HCT116 (cell line): Measurements from ENCODE around the gene TMEM129. TPM values are rescaled to one million over a fixed set of nuclear protein-coding genes. Genes with fewer than 3 reads are reported as not detected.

Source experiments
- ATAC-seq: fragments of 200-7000 bp; cut with Tn5 transposase; 2 replicates; pipeline ENCODE4 v1.9.1; 2020; ENCODE audit warnings: mild to moderate bottlenecking, moderate library complexity
- BruUV-seq: library from RNA; stranded (reverse); fragments of 400-500 nt; replicated peaks from 2 replicates; lab custom pipeline; 2021; lab: Mats Ljungman, UMichigan
- CTCF ChIA-PET: fragments of 300-600 bp; sonication (Branson Sonifier 250); formaldehyde crosslinking; loops from one replicate; lab custom pipeline; 2021; ENCODE audit warnings: antibody characterized with exemption; lab: Charles Lee
- POLR2A ChIA-PET: fragments of 300-600, 350-600 bp; sonication (Branson Sonifier 250); formaldehyde crosslinking; loops from one replicate; lab custom pipeline; 2021; ENCODE audit warnings: antibody characterized with exemption; lab: Charles Lee
- RAD21 ChIA-PET, 2 experiments: fragments of 300-600 bp; sonication (Branson Sonifier 250); formaldehyde crosslinking; loops; one replicate each; lab custom pipeline; 2023; ENCODE audit warnings: low total read pairs in 2 of 2; ENCODE audit not compliant: uncharacterized antibody in 2 of 2, unreplicated experiment in 2 of 2, low non-redundant PET in 1 of 2; lab: Charles Lee
- DNase-seq: peaks from one replicate; pipeline ENCODE4 v3.0.0-alpha.2; 2010; ENCODE audit warnings: low read depth, low spot score
- H2AFZ ChIP-seq: fragments of 200-600 bp; shearing (Covaris generic), sonication (generic); 2 replicates; pipeline ENCODE4 v1.6.1; 2017; ENCODE audit warnings: low read depth, mixed run types, mixed read lengths, antibody characterized with exemption, low read length; ENCODE audit not compliant: poor library complexity, severe bottlenecking
- H3K27ac ChIP-seq: 2 replicates; pipeline ENCODE4 v1.5.1; 2012; ENCODE audit warnings: low read depth, low read length
- H3K27me3 ChIP-seq: fragments of 200-600 bp; sonication (generic); 2 replicates; pipeline ENCODE4 v1.6.1; 2016; ENCODE audit warnings: mixed run types, low read length, mixed read lengths; ENCODE audit not compliant: insufficient read depth
- H3K36me3 ChIP-seq, 2 experiments: fragments of 200-500 bp in 1 of 2; fragments of 200-600 bp in 1 of 2; sonication (Bioruptor generic) in 1 of 2; sonication (generic) in 1 of 2; 2 replicates each; pipeline versions ENCODE4 v1.5.1 to v1.6.1; 2014 to 2016; ENCODE audit warnings: low read length in 2 of 2, inconsistent platforms in 1 of 2, mixed read lengths in 1 of 2, mixed run types in 1 of 2; ENCODE audit not compliant: insufficient read depth in 2 of 2, control insufficient read depth in 1 of 2
- H3K4me1 ChIP-seq, 2 experiments: fragments of 200-600 bp in 1 of 2; sonication (generic) in 1 of 2; 2 replicates each; pipeline versions ENCODE4 v1.5.1 to v1.6.1; 2012 to 2017; ENCODE audit warnings: low read length in 2 of 2, inconsistent platforms in 1 of 2, mild to moderate bottlenecking in 1 of 2, mixed read lengths in 1 of 2, mixed run types in 1 of 2, moderate library complexity in 1 of 2; ENCODE audit not compliant: insufficient read depth in 2 of 2, control insufficient read depth in 1 of 2
- H3K4me2 ChIP-seq: fragments of 200-600 bp; sonication (generic); 2 replicates; pipeline ENCODE4 v1.6.1; 2017; ENCODE audit warnings: mixed run types, low read length, mixed read lengths
- H3K4me3 ChIP-seq, 2 experiments: fragments of 200-600 bp in 1 of 2; sonication (generic) in 1 of 2; replicated peaks in 1 of 2; 2 replicates each; pipeline ENCODE4 v1.5.1; 2011 to 2016; ENCODE audit warnings: low read length in 2 of 2, control low read depth in 1 of 2, low read depth in 1 of 2, mild to moderate bottlenecking in 1 of 2, mixed read lengths in 1 of 2, mixed run types in 1 of 2
- H3K79me2 ChIP-seq: fragments of 200-600 bp; sonication (generic); 2 replicates; pipeline ENCODE4 v1.6.1; 2017; ENCODE audit warnings: mild to moderate bottlenecking, mixed run types, low read length, moderate library complexity, mixed read lengths; ENCODE audit not compliant: insufficient read depth
- H3K9ac ChIP-seq: fragments of 200-600 bp; sonication (generic); 2 replicates; pipeline ENCODE4 v1.6.1; 2016; ENCODE audit warnings: low read length, mixed read lengths
- H3K9me2 ChIP-seq: fragments of 200-600 bp; sonication (generic), shearing (Covaris generic); 2 replicates; pipeline ENCODE4 v1.6.1; 2017; ENCODE audit warnings: mixed run types, mild to moderate bottlenecking, moderate library complexity; ENCODE audit not compliant: insufficient read depth
- H3K9me3 ChIP-seq, 2 experiments: fragments of 200-500 bp in 1 of 2; fragments of 200-600 bp in 1 of 2; sonication (Bioruptor generic) in 1 of 2; sonication (generic) in 1 of 2; 2 replicates each; pipeline ENCODE4 v1.6.1; 2014 to 2017; ENCODE audit warnings: low read length in 2 of 2, mixed read lengths in 2 of 2, inconsistent platforms in 1 of 2, low read depth in 1 of 2, mild to moderate bottlenecking in 1 of 2, mixed run types in 1 of 2, moderate library complexity in 1 of 2; ENCODE audit not compliant: control insufficient read depth in 1 of 2, insufficient read depth in 1 of 2
- H4K20me1 ChIP-seq: fragments of 200-600 bp; sonication (generic), shearing (Covaris generic); 2 replicates; pipeline ENCODE4 v1.6.1; 2017; ENCODE audit warnings: mixed run types, mild to moderate bottlenecking, moderate library complexity; ENCODE audit not compliant: insufficient read depth
- EGR1 ChIP-seq: IDR thresholded peaks from 2 replicates; pipeline ENCODE4 v1.6.1; 2012; ENCODE audit warnings: low read depth
- FOSL1 ChIP-seq: IDR thresholded peaks from 2 replicates; pipeline ENCODE4 v1.6.1; 2012; ENCODE audit warnings: low read depth
- SIN3A ChIP-seq: IDR thresholded peaks from 2 replicates; pipeline ENCODE4 v1.6.1; 2012; ENCODE audit warnings: low read depth
- SP1 ChIP-seq: IDR thresholded peaks from 2 replicates; pipeline ENCODE4 v1.6.1; 2012; ENCODE audit warnings: low read depth
- TCF7L2 ChIP-seq: IDR thresholded peaks from 2 replicates; pipeline ENCODE4 v1.7.0; 2011; ENCODE audit warnings: borderline replicate concordance, inconsistent platforms; ENCODE audit not compliant: insufficient read depth, insufficient read length; ENCODE audit errors: extremely low read depth
- YY1 ChIP-seq: IDR thresholded peaks from 2 replicates; pipeline ENCODE4 v1.6.1; 2011; ENCODE audit warnings: low read length, low read depth, moderate library complexity, mild to moderate bottlenecking; ENCODE audit not compliant: insufficient replicate concordance; ENCODE audit errors: extremely low read depth
- intact Hi-C: fragments of 100-400 bp; cut with micrococcal nuclease; formaldehyde crosslinking; loops from 2 replicates; pipeline ENCODE4 v1.10.0; 2022
- total RNA-seq: library from RNA; stranded (reverse); gene quantifications from one replicate; pipeline ENCODE4 v1.2.1, GENCODE V29; 2021; ENCODE audit not compliant: unreplicated experiment
- TF ChIP-seq, protein P1 (sequence below): IDR thresholded peaks from 2 replicates; pipeline ENCODE4 v1.6.1; 2011; ENCODE audit warnings: mild to moderate bottlenecking, low read length, moderate library complexity; ENCODE audit not compliant: insufficient replicate concordance; ENCODE audit errors: extremely low read depth
- TF ChIP-seq, protein P2 (sequence below): IDR thresholded peaks from 2 replicates; pipeline ENCODE4 v1.6.1; 2012; ENCODE audit warnings: low read depth

The TMEM129 gene
- total RNA-seq, 1 experiment from 2014 or later = 29.4 TPM

DNA sequence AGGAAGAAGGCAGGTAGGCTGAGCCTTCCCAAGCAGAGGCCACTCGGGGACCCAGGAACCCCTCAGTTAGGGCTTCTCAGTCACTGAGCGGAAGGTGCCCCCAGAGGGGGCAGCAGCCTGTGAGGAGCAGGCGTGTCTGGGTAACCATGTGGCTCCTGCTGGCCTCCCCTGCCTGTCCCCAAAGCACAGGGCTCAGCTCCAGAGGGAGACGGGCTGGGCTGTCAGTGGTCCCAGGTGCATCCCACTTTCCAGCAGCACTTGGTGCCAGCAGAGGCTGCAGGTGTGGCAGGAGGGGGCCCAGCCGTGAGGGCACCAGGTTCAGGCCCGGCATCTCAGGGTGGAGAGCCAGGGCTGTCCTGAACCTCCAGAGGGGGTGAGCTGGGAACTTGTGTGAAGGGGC lies 22.9 kb upstream of the TMEM129 start:
- RAD21 ChIA-PET = no interaction called here
- ATAC-seq = no peak
- TF ChIP-seq, protein P1, sequence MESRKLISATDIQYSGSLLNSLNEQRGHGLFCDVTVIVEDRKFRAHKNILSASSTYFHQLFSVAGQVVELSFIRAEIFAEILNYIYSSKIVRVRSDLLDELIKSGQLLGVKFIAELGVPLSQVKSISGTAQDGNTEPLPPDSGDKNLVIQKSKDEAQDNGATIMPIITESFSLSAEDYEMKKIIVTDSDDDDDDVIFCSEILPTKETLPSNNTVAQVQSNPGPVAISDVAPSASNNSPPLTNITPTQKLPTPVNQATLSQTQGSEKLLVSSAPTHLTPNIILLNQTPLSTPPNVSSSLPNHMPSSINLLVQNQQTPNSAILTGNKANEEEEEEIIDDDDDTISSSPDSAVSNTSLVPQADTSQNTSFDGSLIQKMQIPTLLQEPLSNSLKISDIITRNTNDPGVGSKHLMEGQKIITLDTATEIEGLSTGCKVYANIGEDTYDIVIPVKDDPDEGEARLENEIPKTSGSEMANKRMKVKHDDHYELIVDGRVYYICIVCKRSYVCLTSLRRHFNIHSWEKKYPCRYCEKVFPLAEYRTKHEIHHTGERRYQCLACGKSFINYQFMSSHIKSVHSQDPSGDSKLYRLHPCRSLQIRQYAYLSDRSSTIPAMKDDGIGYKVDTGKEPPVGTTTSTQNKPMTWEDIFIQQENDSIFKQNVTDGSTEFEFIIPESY = no peak
- TF ChIP-seq SP1 (no peak), SIN3A (no peak), FOSL1 (no peak), YY1 (no peak), EGR1 (no peak), TCF7L2 (no peak)
- TF ChIP-seq, protein P2, sequence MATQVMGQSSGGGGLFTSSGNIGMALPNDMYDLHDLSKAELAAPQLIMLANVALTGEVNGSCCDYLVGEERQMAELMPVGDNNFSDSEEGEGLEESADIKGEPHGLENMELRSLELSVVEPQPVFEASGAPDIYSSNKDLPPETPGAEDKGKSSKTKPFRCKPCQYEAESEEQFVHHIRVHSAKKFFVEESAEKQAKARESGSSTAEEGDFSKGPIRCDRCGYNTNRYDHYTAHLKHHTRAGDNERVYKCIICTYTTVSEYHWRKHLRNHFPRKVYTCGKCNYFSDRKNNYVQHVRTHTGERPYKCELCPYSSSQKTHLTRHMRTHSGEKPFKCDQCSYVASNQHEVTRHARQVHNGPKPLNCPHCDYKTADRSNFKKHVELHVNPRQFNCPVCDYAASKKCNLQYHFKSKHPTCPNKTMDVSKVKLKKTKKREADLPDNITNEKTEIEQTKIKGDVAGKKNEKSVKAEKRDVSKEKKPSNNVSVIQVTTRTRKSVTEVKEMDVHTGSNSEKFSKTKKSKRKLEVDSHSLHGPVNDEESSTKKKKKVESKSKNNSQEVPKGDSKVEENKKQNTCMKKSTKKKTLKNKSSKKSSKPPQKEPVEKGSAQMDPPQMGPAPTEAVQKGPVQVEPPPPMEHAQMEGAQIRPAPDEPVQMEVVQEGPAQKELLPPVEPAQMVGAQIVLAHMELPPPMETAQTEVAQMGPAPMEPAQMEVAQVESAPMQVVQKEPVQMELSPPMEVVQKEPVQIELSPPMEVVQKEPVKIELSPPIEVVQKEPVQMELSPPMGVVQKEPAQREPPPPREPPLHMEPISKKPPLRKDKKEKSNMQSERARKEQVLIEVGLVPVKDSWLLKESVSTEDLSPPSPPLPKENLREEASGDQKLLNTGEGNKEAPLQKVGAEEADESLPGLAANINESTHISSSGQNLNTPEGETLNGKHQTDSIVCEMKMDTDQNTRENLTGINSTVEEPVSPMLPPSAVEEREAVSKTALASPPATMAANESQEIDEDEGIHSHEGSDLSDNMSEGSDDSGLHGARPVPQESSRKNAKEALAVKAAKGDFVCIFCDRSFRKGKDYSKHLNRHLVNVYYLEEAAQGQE = no peak
- TF ChIP-seq, all 23 proteins: peak for 0
- H3K36me3 ChIP-seq = peaks cover 6 to 35% of the 10 kb centered on the region in 2 experiments; a peak in 3 of 4 replicates
- H3K27ac ChIP-seq = no peak overlapping the region
- H4K20me1 ChIP-seq = no peaks in the 10 kb centered on the region
- H3K9me2 ChIP-seq = no peaks in the 10 kb centered on the region
- H3K9ac ChIP-seq = no peak overlapping the region
- H2AFZ ChIP-seq = no peak overlapping the region
- ChIA-PET CTCF (interaction anchor here (1.1 to 2.5 kb wide), 2 partner anchors 66 to 163 kb away, joined by 3 to 13 read pairs; no protein-coding TSS in a partner anchor), POLR2A (no interaction called here)
- intact Hi-C loops = no loop called here
- H3K79me2 ChIP-seq = no peaks in the 10 kb centered on the region
- H3K9me3 ChIP-seq = no peaks in the 10 kb centered on the region
- no peak overlapping the region for H3K4me3 ChIP-seq
- H3K4me2 ChIP-seq = no peak overlapping the region
- no peak for DNase-seq
- no TSS peak for BruUV-seq
- no peaks in the 10 kb centered on the region for H3K27me3 ChIP-seq
- H3K4me1 ChIP-seq = peaks cover 0 to 17% of the 10 kb centered on the region in 2 experiments; a peak in 1 of 4 replicates
